Heart right ventricle (tissue), 16 donors: ENCODE data around the gene AP2B1. TPM values are rescaled to one million over a fixed set of nuclear protein-coding genes. Genes with fewer than 3 reads are reported as not detected.

Source experiments
- ATAC-seq, 8 donors: fragments of 200-7000 bp; cut with Tn5 transposase; one replicate each; pipeline ENCODE4 v1.9.1; 2020; ENCODE audit warnings: mild to moderate bottlenecking in 8 of 8, moderate library complexity in 8 of 8, moderate number of reproducible peaks in 1 of 8
- DNase-seq, 2 donors: peaks; one replicate each; pipeline ENCODE4 v3.0.0-alpha.2; 2020
- H3K27ac ChIP-seq, 10 donors: fragments of 200-600 bp; sonication (generic) in 2 of 10; one replicate each; pipeline versions ENCODE4 v1.5.0 to v1.8.0; 2020 to 2022; ENCODE audit warnings: mild to moderate bottlenecking in 3 of 10
- H3K27me3 ChIP-seq, 7 donors: fragments of 200-600 bp; one replicate each; pipeline ENCODE4 v1.8.0; 2021 to 2022; ENCODE audit warnings: mild to moderate bottlenecking in 2 of 7
- H3K36me3 ChIP-seq, 9 donors: fragments of 200-600 bp; sonication (generic) in 1 of 9; one replicate each; pipeline versions ENCODE4 v1.5.0 to v1.8.0; 2020 to 2022; ENCODE audit warnings: mild to moderate bottlenecking in 2 of 9
- H3K4me1 ChIP-seq, 9 donors: fragments of 200-600 bp; sonication (generic) in 1 of 9; one replicate each; pipeline versions ENCODE4 v1.5.0 to v1.8.0; 2020 to 2022; ENCODE audit warnings: mild to moderate bottlenecking in 4 of 9
- H3K4me3 ChIP-seq, 10 donors: fragments of 200-600 bp; sonication (generic) in 2 of 10; one replicate each; pipeline versions ENCODE4 v1.5.0 to v1.8.0; 2020 to 2022; ENCODE audit warnings: mild to moderate bottlenecking in 7 of 10, moderate library complexity in 2 of 10
- H3K9me3 ChIP-seq, 11 donors: fragments of 200-600 bp in 10 of 11; sonication (generic) in 2 of 11; one replicate each; pipeline versions ENCODE4 v1.5.0 to v1.8.0; 2013 to 2022; ENCODE audit warnings: mild to moderate bottlenecking in 2 of 11, control low read depth in 1 of 11, moderate library complexity in 1 of 11
- WGBS, 2 donors: extraction: QIAGEN DNeasy Blood & Tissue Kit; methylation state at CpG; one replicate each; pipeline ENCODE4 v1.1.7; 2013; ENCODE audit warnings: inconsistent platforms in 1 of 2; 5-methylcytosine and 5-hydroxymethylcytosine counted together
- intact Hi-C, 10 donors: fragments of 100-400 bp; cut with DNase I; formaldehyde crosslinking; loops; one replicate each; pipeline versions ENCODE4 v1.11.1 to v1.14.2; 2022
- polyA plus RNA-seq, 2 donors: library from polyadenylated mRNA; stranded (reverse); fragments of 200-250 nt; gene quantifications; one replicate each; pipeline ENCODE4 v1.2.3, GENCODE V29; 2013
- total RNA-seq, 10 donors: library from RNA; stranded (reverse); fragmentation: NEBNext Ultra II Directional in 3 of 10; extraction: Animal tissue kit (Norgen Biotek cat#: 25700) in 3 of 10; gene quantifications; one replicate each; pipeline versions ENCODE4 v1.2.1 to v1.2.4, GENCODE V29; 2021 to 2023
- TF ChIP-seq, protein P1 (sequence below), 9 donors: fragments of 200-600 bp; sonication (generic) in 2 of 9; IDR thresholded peaks; one replicate each; pipeline versions ENCODE4 v1.5.0 to v1.8.0; 2021 to 2022; ENCODE audit warnings: antibody characterized with exemption in 9 of 9, mild to moderate bottlenecking in 5 of 9, moderate library complexity in 1 of 9
- donor health status: Arrhythmogenic right ventricular cardiomyopathy.
- donor health status: ischemic (EF 13 %, LVEDD 7.1; RV severe dilation, severe dysfunction).
- donor health status: healthy with polysubstance abuse.
- donor health status: DM: no; HTN: yes; CAD: no.
- donor health status: DM: no; HTN: no; CAD: no.
- donor health status: ischemic (EF 25% LVEDD 6.9; RV normal size, moderate dysfunction).
- donor health status: ischemic (EF 25% LVEDD 5.7; RV mildly dilated, moderate dysfunction).
- donor health status: healthy.
- donor health status: DM: yes; HTN: yes; CAD: no.
- donor health status: Ischemic cardiomyopathy.
- donor health status: ischemic (EF 35%, LVEDD 5.7; RV mildly dilated, moderate dysfunction).
- donor health status: nonischemic (EF 11% LVEDD 7.7; RV severe dilation, severe dysfunction).
- donor health status: DM: yes; HTN: yes; CAD: no.
- donor health status: PGD.
- donor health status: ischemic (EF 29% LVEDD 5.4; RV normal size, mild dysfunction).
- donor health status: nonischemic (EF 23%, LVEDD 6.1; RV moderate dilation, normal function).

Gene AP2B1
- total and polyA plus RNA-seq, 12 donors = 20.0 to 173 (median 129) TPM

GRCh38 chr17:35618628-35619027 is 31.5 kb downstream of the AP2B1 start:
- no peak for DNase-seq
- peaks cover 0 to 80% (median 4%) of the 10 kb centered on the region in 9 donors for H3K36me3 ChIP-seq
- H3K9me3 ChIP-seq = no peaks in the 10 kb centered on the region
- H3K27ac ChIP-seq = peak overlapping the region in 1 of 10 donors; percentile 62
- TF ChIP-seq, protein P1, sequence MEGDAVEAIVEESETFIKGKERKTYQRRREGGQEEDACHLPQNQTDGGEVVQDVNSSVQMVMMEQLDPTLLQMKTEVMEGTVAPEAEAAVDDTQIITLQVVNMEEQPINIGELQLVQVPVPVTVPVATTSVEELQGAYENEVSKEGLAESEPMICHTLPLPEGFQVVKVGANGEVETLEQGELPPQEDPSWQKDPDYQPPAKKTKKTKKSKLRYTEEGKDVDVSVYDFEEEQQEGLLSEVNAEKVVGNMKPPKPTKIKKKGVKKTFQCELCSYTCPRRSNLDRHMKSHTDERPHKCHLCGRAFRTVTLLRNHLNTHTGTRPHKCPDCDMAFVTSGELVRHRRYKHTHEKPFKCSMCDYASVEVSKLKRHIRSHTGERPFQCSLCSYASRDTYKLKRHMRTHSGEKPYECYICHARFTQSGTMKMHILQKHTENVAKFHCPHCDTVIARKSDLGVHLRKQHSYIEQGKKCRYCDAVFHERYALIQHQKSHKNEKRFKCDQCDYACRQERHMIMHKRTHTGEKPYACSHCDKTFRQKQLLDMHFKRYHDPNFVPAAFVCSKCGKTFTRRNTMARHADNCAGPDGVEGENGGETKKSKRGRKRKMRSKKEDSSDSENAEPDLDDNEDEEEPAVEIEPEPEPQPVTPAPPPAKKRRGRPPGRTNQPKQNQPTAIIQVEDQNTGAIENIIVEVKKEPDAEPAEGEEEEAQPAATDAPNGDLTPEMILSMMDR (IDR thresholded peaks at IDR 0.05) = no peak
- H3K4me1 ChIP-seq = peaks cover 0 to 41% (median 24%) of the 10 kb centered on the region in 9 donors
- H3K4me3 ChIP-seq = no peak overlapping the region
- no peak for ATAC-seq
- intact Hi-C loops = no loop called here
- no peaks in the 10 kb centered on the region for H3K27me3 ChIP-seq

DNA sequence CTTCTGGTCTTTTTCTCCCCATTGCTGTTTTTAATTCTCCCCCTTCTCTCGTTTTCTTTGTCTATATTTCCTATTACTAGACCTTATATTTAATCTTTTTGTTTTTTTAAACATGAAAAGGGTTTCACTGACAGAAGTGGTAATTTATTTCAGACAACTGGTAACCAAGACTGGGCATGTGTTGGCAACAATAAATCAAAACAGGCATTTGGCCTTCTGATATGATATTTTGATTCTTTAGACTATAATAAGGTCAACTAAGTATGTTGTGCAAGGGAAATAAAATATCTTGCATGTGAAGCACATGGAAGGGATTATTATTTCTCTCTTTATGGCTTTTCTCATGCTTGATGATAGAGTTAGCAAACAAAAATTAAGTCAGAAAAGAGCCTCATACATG is 34.6 kb downstream of the AP2B1 start:
- Histone ChIP-seq H3K36me3 (peaks cover 0 to 85% (median 17%) of the 10 kb centered on the region in 9 donors), H3K4me1 (peaks cover 0 to 28% (median 19%) of the 10 kb centered on the region in 9 donors), H3K27me3 (no peaks in the 10 kb centered on the region), H3K9me3 (no peaks in the 10 kb centered on the region), H3K27ac (no peak overlapping the region), H3K4me3 (no peak overlapping the region)
- TF ChIP-seq, protein P1 (IDR thresholded peaks at IDR 0.05) = no peak
- DNase-seq = no peak
- intact Hi-C loops = no loop called here
- ATAC-seq = no peak
- WGBS, 2 donors = 74 to 75% methylated on average over 1 of the region's 1 CpG

GRCh38 chr17:35627417-35627816 is 40.3 kb downstream of the AP2B1 start:
- 91 to 94% methylated on average over 4 of the region's 4 CpGs for WGBS, 2 donors
- Histone ChIP-seq H3K4me3 (no peak overlapping the region), H3K27ac (no peak overlapping the region), H3K4me1 (peaks cover 0 to 8% (median 0%) of the 10 kb centered on the region in 9 donors), H3K9me3 (no peaks in the 10 kb centered on the region), H3K36me3 (peaks cover 0 to 100% (median 48%) of the 10 kb centered on the region in 9 donors), H3K27me3 (no peaks in the 10 kb centered on the region)
- TF ChIP-seq, protein P1 (IDR thresholded peaks at IDR 0.05) = no peak
- no peak for DNase-seq
- intact Hi-C loops = no loop called here
- ATAC-seq = no peak

DNA sequence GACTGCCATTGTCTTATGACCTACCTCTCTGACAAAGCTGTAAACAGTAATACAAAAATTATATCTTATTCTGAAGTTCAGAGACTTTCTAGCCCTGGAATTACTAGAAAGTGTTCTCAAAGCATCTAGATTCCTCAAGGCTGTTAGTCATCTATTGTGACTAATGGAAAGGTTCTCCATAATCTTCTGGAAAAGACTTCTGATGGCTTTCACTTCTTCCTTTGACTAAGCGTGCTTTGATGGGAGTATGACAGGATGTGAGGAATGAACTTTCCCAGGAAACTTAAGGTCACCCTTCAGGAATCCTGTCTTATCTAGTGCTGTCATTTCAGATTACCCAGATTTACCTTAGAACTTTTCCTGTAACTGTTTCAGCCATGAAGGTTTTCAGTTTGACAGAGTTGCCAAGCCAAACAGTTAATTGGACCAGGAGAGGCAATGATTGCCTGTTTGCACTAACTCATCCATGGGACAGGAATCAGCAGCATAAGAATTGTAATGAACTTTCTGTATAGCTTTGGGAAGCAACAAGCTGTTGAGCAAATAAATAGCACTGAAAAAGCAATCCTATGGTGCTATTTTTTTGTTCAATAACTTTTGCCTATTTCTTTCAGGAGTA is 43.5 kb downstream of the AP2B1 start:
- 57 to 74% methylated on average over 1 of the region's 1 CpG for WGBS, 2 donors
- no peaks in the 10 kb centered on the region for H3K27me3 ChIP-seq
- H3K36me3 ChIP-seq = peaks cover 0 to 100% (median 50%) of the 10 kb centered on the region in 9 donors
- no peak overlapping the region for H3K27ac ChIP-seq
- no peaks in the 10 kb centered on the region for H3K9me3 ChIP-seq
- DNase-seq (no peak), ATAC-seq (peak in 3 of 8 donors; percentile 37 to 50 (median 48))
- TF ChIP-seq, protein P1 (IDR thresholded peaks at IDR 0.05) = no peak
- intact Hi-C loops = no loop called here
- H3K4me3 ChIP-seq = no peak overlapping the region
- H3K4me1 ChIP-seq = peaks cover 0 to 8% (median 0%) of the 10 kb centered on the region in 9 donors
